IMR-90 (cell line): ENCODE measurements around the gene MAEL. TPM values are rescaled to one million over a fixed set of nuclear protein-coding genes. Genes with fewer than 3 reads are reported as not detected.

Experiments
- ATAC-seq: fragments of 200-7000 bp; cut with Tn5 transposase; 2 replicates; pipeline ENCODE4 v1.9.1; 2020; ENCODE audit warnings: low read depth, mild to moderate bottlenecking, moderate library complexity
- BruUV-seq: library from RNA; stranded (reverse); fragments of 400-500 nt; replicated peaks from 2 replicates; lab custom pipeline; 2021; lab: Mats Ljungman, UMichigan
- CTCF ChIA-PET: fragments of 300-600 bp; formaldehyde crosslinking; extraction: SDS; loops from one replicate; lab custom pipeline; 2021; ENCODE audit warnings: antibody characterized with exemption; lab: Yijun Ruan, JAX
- POLR2A ChIA-PET: fragments of 300-600 bp; sonication (Branson Sonifier 250); formaldehyde crosslinking; loops from one replicate; lab custom pipeline; 2022; ENCODE audit warnings: antibody characterized with exemption; ENCODE audit not compliant: unreplicated experiment; lab: Charles Lee
- DNase-seq: peaks from one replicate; pipeline ENCODE4 v3.0.0; 2013
- H2AFZ ChIP-seq: replicated peaks from 2 replicates; pipeline ENCODE3; 2013; ENCODE audit warnings: low read length, mild to moderate bottlenecking; ENCODE audit not compliant: poor library complexity
- H2AK5ac ChIP-seq: 2 replicates; pipeline ENCODE4 v1.6.1; 2013; ENCODE audit warnings: low read depth, low read length, inconsistent platforms
- H2AK9ac ChIP-seq: replicated peaks from 2 replicates; pipeline ENCODE3; 2013; ENCODE audit warnings: mild to moderate bottlenecking, low read depth, low read length, moderate library complexity; ENCODE audit not compliant: poor library complexity
- H2BK120ac ChIP-seq: 2 replicates; pipeline ENCODE4 v1.6.1; 2013; ENCODE audit warnings: low read depth, low read length, inconsistent platforms
- H2BK15ac ChIP-seq: 3 replicates; pipeline ENCODE4 v1.6.1; 2013; ENCODE audit warnings: low read depth, low read length, inconsistent platforms
- H2BK20ac ChIP-seq: 2 replicates; pipeline ENCODE4 v1.6.1; 2013; ENCODE audit warnings: low read depth, mild to moderate bottlenecking, inconsistent platforms, low read length, moderate library complexity
- H2BK5ac ChIP-seq: 2 replicates; pipeline ENCODE4 v1.6.1; 2013; ENCODE audit warnings: mild to moderate bottlenecking, low read depth, low read length, inconsistent platforms; ENCODE audit not compliant: poor library complexity, severe bottlenecking
- H3K14ac ChIP-seq: replicated peaks from 2 replicates; pipeline ENCODE4 v1.6.1; 2013; ENCODE audit warnings: low read depth, low read length, inconsistent platforms
- H3K18ac ChIP-seq: 2 replicates; pipeline ENCODE4 v1.6.1; 2013; ENCODE audit warnings: low read depth, low read length, control low read depth
- H3K23ac ChIP-seq: 2 replicates; pipeline ENCODE4 v1.6.1; 2013; ENCODE audit warnings: low read depth, low read length, inconsistent platforms
- H3K27ac ChIP-seq: 2 replicates; pipeline ENCODE4 v1.5.1; 2013; ENCODE audit warnings: mild to moderate bottlenecking, control low read depth, low read length; ENCODE audit not compliant: insufficient read depth
- H3K27me3 ChIP-seq: 2 replicates; pipeline ENCODE4 v1.6.1; 2013; ENCODE audit warnings: low read length; ENCODE audit not compliant: control insufficient read depth, insufficient read depth
- H3K36me3 ChIP-seq: 2 replicates; pipeline ENCODE4 v1.6.1; 2013; ENCODE audit warnings: low read length, mixed read lengths; ENCODE audit not compliant: control insufficient read depth, insufficient read depth
- H3K4ac ChIP-seq: 2 replicates; pipeline ENCODE4 v1.6.1; 2013; ENCODE audit warnings: low read depth, low read length, inconsistent platforms
- H3K4me1 ChIP-seq: 2 replicates; pipeline ENCODE4 v1.6.1; 2013; ENCODE audit warnings: low read length, mixed read lengths; ENCODE audit not compliant: control insufficient read depth, insufficient read depth
- H3K4me2 ChIP-seq: 2 replicates; pipeline ENCODE4 v1.6.1; 2013; ENCODE audit warnings: low read depth, mild to moderate bottlenecking, control low read depth, low read length, moderate library complexity
- H3K4me3 ChIP-seq: 2 replicates; pipeline ENCODE4 v1.5.1; 2013; ENCODE audit warnings: low read depth, mild to moderate bottlenecking, control low read depth, low read length, moderate library complexity; ENCODE audit not compliant: insufficient read depth
- H3K56ac ChIP-seq: 2 replicates; pipeline ENCODE4 v1.6.1; 2013; ENCODE audit warnings: low read length, inconsistent platforms; ENCODE audit not compliant: insufficient read depth; ENCODE audit errors: extremely low read depth
- H3K79me1 ChIP-seq, 2 experiments: 2 replicates each; pipeline ENCODE4 v1.6.1; 2013; ENCODE audit warnings: low read length in 2 of 2, inconsistent platforms in 1 of 2, low read depth in 1 of 2
- H3K9ac ChIP-seq: 2 replicates; pipeline ENCODE4 v1.6.1; 2013; ENCODE audit warnings: low read depth, low read length, control low read depth
- H3K9me1 ChIP-seq: 2 replicates; pipeline ENCODE4 v1.6.1; 2013; ENCODE audit warnings: low read length, inconsistent platforms; ENCODE audit not compliant: insufficient read depth
- H3K9me3 ChIP-seq: 2 replicates; pipeline ENCODE4 v1.6.1; 2013; ENCODE audit warnings: low read length; ENCODE audit not compliant: control insufficient read depth, insufficient read depth
- H4K20me1 ChIP-seq: 2 replicates; pipeline ENCODE4 v1.6.1; 2013; ENCODE audit warnings: low read length, inconsistent platforms; ENCODE audit not compliant: insufficient read depth
- H4K5ac ChIP-seq: 2 replicates; pipeline ENCODE4 v1.6.1; 2013; ENCODE audit warnings: mild to moderate bottlenecking, low read depth, low read length, control low read depth
- H4K8ac ChIP-seq, 2 experiments: 2 replicates each; pipeline ENCODE4 v1.6.1; 2013; ENCODE audit warnings: low read depth in 2 of 2, low read length in 2 of 2, control low read depth in 1 of 2, inconsistent platforms in 1 of 2
- H4K91ac ChIP-seq: 2 replicates; pipeline ENCODE4 v1.6.1; 2013; ENCODE audit warnings: low read depth, low read length, inconsistent platforms; ENCODE audit not compliant: insufficient read depth
- BHLHE40 ChIP-seq: fragments of 150-350 bp; IDR thresholded peaks from 2 replicates; pipeline ENCODE4 v1.6.1; 2016; ENCODE audit warnings: mild to moderate bottlenecking, low read depth, low read length
- CHD1 ChIP-seq: IDR thresholded peaks from 2 replicates; pipeline ENCODE4 v1.6.1; 2012; ENCODE audit warnings: low read depth, low read length, improper control_type of control experiment
- CTCF ChIP-seq: conservative IDR thresholded peaks from 2 replicates; pipeline ENCODE4 v1.5.1; 2012; ENCODE audit warnings: mild to moderate bottlenecking, low read depth, low read length, improper control_type of control experiment
- MAZ ChIP-seq: IDR thresholded peaks from 2 replicates; pipeline ENCODE4 v1.6.1; 2012; ENCODE audit warnings: low read depth, mild to moderate bottlenecking, low read length, improper control_type of control experiment, moderate library complexity, borderline replicate concordance
- POLR2A ChIP-seq: IDR thresholded peaks from 2 replicates; pipeline ENCODE4 v1.6.1; 2012; ENCODE audit warnings: mild to moderate bottlenecking, low read depth, low read length
- RFX5 ChIP-seq: IDR thresholded peaks from 2 replicates; pipeline ENCODE4 v1.8.0; 2012; ENCODE audit warnings: low read depth, mild to moderate bottlenecking, low read length, moderate library complexity
- WGBS, 2 experiments: methylation state at CpG; one replicate each; pipeline versions ENCODE4 v1.1.5 to v1.1.7; 2013; ENCODE audit warnings: missing lambda C conversion rate in 2 of 2; ENCODE audit not compliant: insufficient read length in 1 of 2; ENCODE audit errors: extremely low coverage in 2 of 2; 5-methylcytosine and 5-hydroxymethylcytosine counted together
- dilution Hi-C: fragments of 300-500 bp; cut with HindIII; formaldehyde crosslinking; loops from one replicate; pipeline ENCODE4 v1.14.3; 2018; ENCODE audit warnings: low sequenced_read_pairs; ENCODE audit not compliant: unreplicated experiment
- in situ Hi-C: fragments of 300-500 bp; cut with MboI; formaldehyde crosslinking; loops from 3 replicates; pipeline ENCODE4 v1.14.3; 2019; ENCODE audit warnings: low sequenced_read_pairs, inconsistent platforms, mixed read lengths
- intact Hi-C: fragments of 100-400 bp; cut with micrococcal nuclease; formaldehyde crosslinking; loops from 2 replicates; pipeline ENCODE4 v1.10.0; 2022
- polyA plus RNA-seq, 3 experiments: library from polyadenylated mRNA; depleted of rRNA; stranded (reverse); fragments of >200 nt; gene quantifications; 2 replicates each; pipeline ENCODE4 v1.2.3, GENCODE V29; 2012; ENCODE audit warnings: low replicate concordance in 1 of 3
- total RNA-seq: library from RNA; depleted of rRNA; stranded (reverse); fragments of >200 nt; gene quantifications from 2 replicates; pipeline ENCODE4 v1.2.3, GENCODE V29; 2012

Gene MAEL
- total and polyA plus RNA-seq, 2 of the 4 experiments (the other 2 are of a cell fraction) = not detected

GRCh38 chr1:167060141-167061072 lies 71.3 kb downstream of the MAEL start:
- Histone ChIP-seq H2BK120ac (no peak overlapping the region), H3K9me3 (no peaks in the 10 kb centered on the region), H3K9me1 (peaks cover 6% of the 10 kb centered on the region; the same call in 1 of the 2 replicates), H3K23ac (no peak overlapping the region), H3K27me3 (peaks cover 7% of the 10 kb centered on the region), H2AFZ (no peak overlapping the region), H2AK5ac (no peak overlapping the region), H3K79me1 (no peaks in the 10 kb centered on the region), H3K9ac (no peak overlapping the region), H4K8ac (no peak overlapping the region), H2AK9ac (no peak overlapping the region), H3K14ac (no peak overlapping the region), H3K4me1 (no peaks in the 10 kb centered on the region), H3K4me3 (no peak overlapping the region), H3K56ac (no peak overlapping the region), H3K4ac (no peak overlapping the region), H3K4me2 (no peak overlapping the region), H3K27ac (no peak overlapping the region), H3K36me3 (no peaks in the 10 kb centered on the region), H2BK15ac (no peak overlapping the region), H3K18ac (no peak overlapping the region), H2BK5ac (no peak overlapping the region), H4K5ac (no peak overlapping the region), H2BK20ac (no peak overlapping the region), H4K91ac (no peak overlapping the region), H4K20me1 (no peaks in the 10 kb centered on the region)
- TF ChIP-seq MAZ (no peak), CHD1 (no peak), POLR2A (no peak), BHLHE40 (no peak), RFX5 (no peak), CTCF (0 out of 2 replicates have a peak, but pooled peaks have one; percentile 8)
- in situ Hi-C loops = loop anchor here (10.0 kb wide), 1 partner anchor 474 kb away; no protein-coding TSS in a partner anchor
- dilution Hi-C loops = no loop called here
- CTCF ChIA-PET = interaction anchor here (0.7 to 4.8 kb wide), 8 partner anchors 8 to 1136 kb away, joined by 3 to 41 read pairs (median 3); partner anchors contain the start of gene CREG1
- DNase-seq = no peak
- intact Hi-C loops = no loop called here
- WGBS, 2 experiments = 72% methylated on average over 5 of the region's 10 CpGs; no CpG with 5 or more reads in 1 of the 2 experiments
- no peak for ATAC-seq
- BruUV-seq = no TSS peak
- POLR2A ChIA-PET = no interaction called here
